ENCODE measurements around the gene CREG2.

GRCh38 chr2:101348883-101349282 is 38.4 kb downstream of the CREG2 start:
- TF ChIP-seq POLR2AphosphoS5 (IDR thresholded peaks at IDR 0.05; ENCODE audit: borderline replicate concordance, low read depth, low read length) (no peak), EZH2 (IDR thresholded peaks at IDR 0.05) (no peak)
